Activated T-cell treated with anti-CD3 and anti-CD28 coated beads for 4 hours (primary cell): ENCODE measurements around the gene ARHGAP44.

Source experiments
- DNase-seq: peaks from one replicate; pipeline ENCODE4 v3.0.0-alpha.2; 2020

ARHGAP44 gene, protein sequence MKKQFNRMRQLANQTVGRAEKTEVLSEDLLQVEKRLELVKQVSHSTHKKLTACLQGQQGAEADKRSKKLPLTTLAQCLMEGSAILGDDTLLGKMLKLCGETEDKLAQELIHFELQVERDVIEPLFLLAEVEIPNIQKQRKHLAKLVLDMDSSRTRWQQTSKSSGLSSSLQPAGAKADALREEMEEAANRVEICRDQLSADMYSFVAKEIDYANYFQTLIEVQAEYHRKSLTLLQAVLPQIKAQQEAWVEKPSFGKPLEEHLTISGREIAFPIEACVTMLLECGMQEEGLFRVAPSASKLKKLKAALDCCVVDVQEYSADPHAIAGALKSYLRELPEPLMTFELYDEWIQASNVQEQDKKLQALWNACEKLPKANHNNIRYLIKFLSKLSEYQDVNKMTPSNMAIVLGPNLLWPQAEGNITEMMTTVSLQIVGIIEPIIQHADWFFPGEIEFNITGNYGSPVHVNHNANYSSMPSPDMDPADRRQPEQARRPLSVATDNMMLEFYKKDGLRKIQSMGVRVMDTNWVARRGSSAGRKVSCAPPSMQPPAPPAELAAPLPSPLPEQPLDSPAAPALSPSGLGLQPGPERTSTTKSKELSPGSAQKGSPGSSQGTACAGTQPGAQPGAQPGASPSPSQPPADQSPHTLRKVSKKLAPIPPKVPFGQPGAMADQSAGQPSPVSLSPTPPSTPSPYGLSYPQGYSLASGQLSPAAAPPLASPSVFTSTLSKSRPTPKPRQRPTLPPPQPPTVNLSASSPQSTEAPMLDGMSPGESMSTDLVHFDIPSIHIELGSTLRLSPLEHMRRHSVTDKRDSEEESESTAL

DNA sequence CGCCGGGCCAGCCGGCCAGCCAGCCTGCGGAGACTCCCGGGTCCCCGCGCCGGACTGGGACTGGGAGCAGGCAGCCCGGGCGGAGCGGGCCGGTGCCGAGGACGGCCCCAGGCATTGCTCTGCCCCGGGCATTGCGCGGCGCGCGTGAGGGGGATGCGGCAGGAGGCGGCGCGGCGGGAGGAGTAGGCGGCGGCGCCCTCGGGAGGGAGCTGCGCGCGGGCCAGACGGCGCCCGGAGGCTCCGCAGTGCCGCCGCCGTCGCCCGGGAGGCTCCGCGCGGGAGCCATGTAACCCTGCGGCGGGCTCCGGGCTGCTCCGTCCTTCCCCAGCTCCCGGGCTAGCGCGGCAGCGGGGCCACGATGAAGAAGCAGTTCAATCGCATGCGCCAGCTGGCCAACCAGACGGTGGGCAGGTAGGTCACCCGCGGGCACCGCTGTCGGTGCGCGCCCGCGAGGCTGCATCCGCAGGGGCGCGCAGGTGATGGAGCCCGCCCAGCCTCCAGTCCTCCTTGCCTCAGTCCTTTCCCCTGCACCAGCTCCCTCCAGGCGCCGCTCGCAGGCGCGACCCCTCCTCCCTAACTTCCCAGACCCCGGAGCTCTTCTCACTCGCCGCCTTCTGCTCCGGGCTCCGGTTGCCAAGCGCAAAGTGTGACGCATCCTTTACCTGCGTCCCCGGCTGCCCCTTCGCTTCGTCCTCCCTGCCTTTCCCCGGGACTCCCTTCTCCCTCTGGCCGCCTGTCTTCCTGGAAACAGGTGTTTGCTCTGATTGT lies at the start of gene ARHGAP44:
TSS of gene ARHGAP44 (plus strand) at position 18 of the 768 bp plus-strand sequence. CDS start at position 359, 341 bp downstream.
- DNase-seq, result no peak

DNA sequence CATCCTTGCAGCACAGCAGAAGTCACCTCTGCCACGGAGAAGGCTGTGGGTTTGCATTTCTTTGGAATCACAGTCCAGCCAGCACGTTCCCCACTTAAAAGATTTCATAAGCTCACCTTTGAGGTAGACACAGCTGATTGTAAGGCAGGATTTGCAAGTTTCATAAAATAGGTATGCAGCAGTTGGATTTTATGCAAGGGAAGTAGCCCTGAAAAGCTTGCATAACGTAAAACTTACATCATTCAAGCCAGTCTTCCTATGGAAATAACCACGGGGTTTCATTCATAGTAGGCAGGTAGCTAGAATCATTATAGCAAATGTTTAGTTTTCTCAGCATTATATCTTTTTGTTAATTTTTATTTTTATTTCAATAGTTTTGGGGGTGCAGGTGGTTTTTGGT lies 49.8 kb upstream of the ARHGAP44 start:
- DNase-seq, result no peak

DNA sequence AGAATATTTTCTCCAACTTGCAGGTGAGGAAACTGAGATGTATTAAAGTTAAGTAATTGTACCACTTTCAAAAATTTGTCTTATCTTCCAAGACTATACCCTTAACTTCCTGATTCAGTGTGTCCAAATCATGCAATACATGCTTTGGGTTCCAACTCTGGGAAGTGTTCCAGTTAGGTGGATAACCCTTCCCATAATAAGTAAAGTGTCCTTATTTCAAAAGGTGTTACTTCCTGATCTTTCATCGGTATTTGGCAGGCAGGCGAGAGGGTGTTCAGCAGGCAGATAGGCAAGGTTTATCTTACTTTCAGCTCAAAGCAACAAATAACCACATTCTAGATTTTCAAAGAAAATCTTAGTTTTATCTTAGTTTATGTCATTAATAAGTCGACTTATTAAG lies 46.3 kb upstream of the ARHGAP44 start:
- no peak for DNase-seq

DNA sequence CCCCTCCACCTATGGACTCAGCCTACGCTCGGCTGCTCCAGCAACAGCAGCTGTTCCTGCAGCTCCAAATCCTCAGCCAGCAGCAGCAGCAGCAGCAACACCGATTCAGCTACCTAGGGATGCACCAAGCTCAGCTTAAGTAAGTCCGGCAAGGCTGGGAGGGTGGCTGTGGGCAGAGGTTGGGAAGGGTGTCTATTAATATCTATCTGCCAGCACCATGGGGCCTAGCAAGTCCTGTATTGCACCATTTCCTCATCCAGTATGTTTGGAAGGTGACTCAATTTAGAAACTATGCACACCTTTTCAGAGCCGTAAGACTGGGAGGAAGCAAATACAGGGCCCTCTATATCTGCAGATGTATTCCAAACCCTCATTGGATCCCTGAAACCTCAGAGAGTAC lies 45.0 kb upstream of the ARHGAP44 start:
- no peak for DNase-seq

DNA sequence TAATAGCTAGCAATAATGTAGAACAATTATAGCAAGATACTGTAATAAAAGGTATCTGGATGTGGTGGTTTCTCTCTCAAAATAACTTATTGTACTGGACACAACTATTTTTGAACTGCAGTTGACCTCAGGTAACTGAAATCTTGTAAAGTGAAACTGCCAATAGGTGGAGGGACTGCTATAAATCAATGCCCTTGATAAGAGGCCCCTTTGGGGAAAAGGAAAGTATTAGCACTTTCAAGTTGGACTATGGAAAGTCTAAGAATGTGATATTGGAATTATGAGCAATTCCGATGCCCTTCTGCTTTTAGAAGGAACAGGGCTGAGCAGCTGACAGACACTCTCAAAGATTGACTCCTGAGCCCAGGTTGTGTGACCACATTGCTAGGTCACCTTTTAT lies 44.5 kb upstream of the ARHGAP44 start:
- DNase-seq, result no peak

DNA sequence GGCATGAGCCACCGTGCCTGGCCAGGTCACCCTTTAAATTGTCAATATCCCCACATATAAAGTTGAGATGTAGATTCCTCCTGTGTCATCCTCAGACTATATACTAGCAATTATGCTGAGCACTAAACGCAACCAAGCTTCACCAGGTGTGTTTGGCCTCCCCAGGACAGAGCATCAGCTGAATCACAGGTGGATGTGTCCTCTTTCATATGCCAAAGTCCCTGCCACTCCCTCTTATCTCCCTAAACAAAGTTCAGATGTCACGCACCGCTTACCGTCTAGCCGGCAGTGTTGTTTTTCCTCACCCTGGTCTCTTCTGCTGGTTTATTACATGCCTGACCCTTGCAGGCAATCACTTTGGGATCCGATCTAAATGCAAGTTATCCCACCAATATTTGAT lies 43.8 kb upstream of the ARHGAP44 start:
- DNase-seq, result no peak

DNA sequence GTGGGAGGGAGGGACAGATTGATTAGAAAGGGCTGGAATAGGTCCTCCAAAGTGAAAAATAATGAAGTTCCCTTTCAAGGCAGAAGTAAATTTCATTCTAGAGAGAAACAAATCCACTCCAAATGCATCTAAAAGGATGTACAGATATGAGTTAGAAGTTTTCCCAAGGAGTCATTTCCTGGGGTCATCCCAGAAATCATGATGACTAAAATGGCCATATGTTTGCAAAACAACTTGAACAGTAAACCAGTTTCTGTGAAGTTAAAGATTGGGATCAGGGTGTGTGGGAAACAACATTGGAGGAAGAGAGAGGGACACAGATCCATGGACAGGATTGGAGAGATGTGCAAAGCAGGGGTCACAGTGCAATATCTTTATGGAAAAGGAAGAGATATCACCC lies 32.5 kb upstream of the ARHGAP44 start:
- DNase-seq, result no peak

DNA sequence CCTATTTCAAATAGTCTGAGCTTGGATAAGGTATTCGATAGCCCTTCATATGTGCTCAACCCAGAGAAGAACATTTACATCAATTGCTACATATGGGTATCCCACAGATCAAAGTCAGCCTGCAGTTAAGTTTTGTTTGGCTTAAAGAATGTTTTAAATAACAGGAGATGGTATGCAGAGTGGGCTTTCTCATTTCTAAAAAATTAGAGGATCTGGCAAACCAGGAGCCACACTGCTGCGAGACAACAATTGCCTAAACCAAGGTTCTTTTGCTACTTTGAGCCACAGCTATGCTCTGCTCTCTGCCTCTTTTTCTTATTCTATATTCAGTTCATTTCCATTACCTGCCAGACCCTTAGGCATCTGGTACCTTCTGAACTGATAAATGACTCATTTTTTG lies 30.2 kb upstream of the ARHGAP44 start:
- DNase-seq, result no peak

DNA sequence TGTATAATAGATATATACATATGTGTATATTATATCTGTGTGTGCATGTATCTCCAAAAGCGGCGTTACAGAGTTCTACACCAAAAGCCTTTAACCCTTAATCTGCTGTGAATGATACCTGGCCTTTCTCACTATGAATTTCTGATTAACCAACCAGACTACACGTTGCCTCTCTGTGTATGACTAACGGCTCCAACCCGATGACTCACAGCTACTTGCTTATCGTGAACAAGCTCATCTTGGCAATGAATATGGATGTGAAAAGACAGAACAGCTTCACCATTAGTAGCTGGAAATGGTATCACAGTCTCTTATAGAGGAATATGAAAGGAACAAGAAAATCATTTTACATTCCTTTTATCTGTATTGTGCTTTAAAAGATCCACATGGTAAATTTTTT lies 23.8 kb upstream of the ARHGAP44 start:
- DNase-seq, result no peak

DNA sequence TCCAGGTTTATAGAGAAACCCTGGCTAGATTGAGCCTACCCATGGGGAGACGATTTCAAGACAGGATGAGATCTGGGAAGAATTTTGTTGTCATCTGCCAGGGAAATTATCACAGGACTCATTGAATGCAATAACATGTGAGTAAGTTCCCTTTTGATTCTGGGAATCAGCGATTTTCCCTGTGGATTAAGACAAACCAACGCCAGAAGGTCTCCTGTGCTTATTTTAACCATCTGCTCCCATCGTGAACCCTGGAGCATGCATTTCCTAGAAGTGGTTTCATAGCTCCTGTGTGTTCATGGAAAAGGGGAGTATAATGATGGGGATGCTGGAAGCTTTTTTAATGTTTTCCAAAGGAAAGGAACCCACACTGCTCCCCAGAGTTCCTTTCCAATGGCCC lies 21.0 kb upstream of the ARHGAP44 start:
- no peak for DNase-seq

DNA sequence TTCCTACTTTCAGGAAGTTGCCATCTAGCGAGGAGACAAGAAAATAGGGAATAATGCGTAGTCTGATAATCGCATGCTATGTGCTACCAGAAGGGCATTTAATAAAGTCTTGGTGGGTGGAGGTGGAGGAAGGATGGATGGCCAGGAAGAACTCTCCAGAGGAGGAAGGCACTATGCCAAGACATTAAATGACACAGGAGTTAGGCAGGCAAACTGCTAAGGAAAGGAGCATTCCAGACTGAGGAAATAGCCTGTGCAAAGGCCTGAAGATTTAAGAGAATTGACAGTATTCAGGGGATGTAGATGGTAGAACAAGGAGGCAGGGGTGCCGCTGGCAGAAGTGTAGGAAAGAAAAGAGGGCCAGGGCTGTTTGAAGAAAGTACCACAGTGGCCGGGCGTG lies 19.3 kb upstream of the ARHGAP44 start:
- no peak for DNase-seq

DNA sequence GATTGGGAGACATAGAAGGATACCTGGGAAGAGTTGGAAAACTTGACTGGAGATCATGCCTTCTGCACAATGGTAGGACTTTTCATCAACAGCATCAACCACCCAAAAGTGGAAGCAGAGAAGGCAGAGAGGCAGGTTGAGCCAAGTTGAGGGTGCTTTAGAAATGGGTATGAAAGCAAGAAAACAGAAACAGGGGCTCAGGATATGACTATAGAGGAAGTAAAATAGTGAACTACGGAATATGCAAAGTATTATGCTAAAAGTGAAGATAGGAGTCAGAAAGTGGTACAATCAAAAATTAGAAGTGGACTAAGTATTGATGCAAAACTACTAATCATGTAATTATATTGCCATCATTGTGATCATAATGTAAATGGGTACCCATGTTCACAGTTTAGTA lies 16.1 kb upstream of the ARHGAP44 start:
- DNase-seq, result no peak

DNA sequence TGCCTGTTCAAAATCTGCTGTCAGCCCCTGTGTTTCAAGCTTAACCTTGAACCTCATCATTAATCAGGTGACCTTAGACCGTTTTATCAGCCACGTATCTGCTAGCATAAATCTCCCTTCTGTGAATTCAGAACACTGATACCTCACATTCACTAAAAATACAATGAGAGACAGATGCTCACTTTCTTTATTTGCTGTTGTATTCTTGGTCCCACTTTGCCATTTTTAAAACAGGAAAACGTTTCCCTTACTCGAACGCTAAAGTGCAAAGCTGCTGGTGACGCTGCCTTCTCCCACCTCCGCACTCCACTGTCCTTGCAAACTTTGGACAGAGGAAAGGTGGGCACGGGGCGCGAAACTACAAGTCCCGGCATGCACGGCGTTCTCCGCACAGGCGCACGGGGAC lies 220 bp upstream of the ARHGAP44 start:
- DNase-seq, result no peak

DNA sequence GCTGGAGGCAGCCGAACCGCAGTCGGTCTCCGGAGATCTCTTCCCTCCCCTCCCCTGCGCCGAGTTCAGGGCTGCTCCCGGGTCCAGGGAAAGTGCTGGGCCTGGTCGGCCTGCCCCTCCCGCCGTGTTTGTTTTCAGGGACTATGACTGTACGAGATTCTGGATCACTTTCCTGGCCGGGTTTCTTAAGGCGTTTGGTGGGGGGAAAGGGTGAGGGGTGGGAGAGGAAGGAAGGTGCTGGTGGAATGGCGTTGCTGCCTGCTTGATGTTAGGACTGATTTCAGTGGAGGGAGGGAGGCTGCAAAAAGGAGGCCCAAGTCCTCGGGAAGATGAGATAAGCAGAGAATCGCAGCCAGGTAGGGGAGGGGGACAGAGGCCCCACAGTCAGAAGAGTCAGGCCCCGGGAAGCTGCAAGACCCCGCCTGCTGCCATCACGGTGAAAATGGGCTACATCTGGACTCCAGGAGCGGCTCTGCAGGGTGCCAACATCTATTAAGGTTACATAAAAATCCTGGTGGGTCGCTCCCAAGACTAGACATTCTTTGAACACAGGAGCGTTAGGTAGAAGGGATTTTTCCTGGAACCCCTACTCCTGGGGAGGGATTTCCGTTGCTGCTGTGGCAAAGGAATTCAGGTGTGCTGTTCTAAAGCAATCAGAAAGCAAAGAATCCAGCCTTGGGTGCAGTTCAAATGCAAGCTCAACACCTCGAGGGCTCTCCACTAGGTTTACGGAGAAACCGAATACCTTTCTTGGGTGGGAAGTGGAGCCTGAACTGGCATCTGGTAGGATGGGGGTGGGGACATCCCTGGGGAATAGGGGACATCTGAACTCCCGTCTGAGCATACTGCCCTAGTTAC lies 1.2 kb downstream of the ARHGAP44 start:
- no peak for DNase-seq

DNA sequence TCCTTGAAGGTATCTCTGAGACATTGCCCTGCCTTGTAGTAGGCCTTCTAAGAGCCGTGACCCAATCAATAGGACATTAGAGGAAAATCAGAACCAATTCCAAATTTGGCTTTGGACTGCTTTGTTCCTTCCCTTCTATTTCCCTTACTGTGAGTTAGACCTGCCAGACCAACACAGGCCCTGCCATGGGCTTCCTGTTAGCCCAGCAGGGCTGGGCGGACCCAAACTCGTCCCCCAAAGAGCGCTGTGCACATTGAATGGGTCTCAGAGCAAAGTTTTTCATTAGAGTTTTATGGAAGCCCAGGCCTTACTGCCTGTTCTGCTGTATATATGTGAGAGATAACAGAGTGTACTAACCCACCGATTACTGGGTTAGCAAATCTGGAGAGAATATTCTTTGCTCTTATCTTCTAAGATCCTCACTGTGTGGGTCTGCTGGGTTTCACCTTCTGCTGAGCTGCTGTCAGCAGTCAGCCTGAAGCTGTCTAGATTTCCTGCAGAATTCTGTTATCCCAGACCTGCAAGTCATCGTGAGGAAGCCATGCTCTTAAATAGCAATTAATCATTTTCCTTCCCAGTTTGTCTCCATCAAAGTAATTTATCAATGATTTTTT lies 5.7 kb downstream of the ARHGAP44 start:
- DNase-seq, result no peak

DNA sequence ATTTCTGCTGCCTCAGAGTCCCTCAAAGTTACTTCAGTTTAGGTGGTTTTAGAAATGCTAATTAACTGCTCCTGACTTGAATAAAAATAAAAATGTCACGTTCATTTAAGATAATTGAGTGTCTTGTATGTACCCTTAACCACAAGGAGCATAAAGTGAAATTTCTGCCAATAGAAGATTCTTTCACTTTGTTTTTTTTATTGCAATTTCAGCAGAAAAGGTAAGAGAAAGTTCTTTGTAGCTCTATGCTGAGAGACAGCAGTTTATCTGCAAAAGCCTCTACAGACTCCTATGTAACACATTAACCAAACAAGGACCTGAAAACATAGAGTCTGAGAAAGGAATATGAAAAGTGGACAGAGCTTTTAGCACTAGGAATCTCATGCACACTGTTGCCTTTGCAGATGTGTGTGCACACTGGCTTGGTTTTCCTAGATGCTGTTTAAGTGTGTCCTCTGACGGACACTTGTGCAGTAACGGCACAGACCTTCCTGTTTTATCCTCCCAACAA lies 11.6 kb downstream of the ARHGAP44 start:
- DNase-seq, result no peak

DNA sequence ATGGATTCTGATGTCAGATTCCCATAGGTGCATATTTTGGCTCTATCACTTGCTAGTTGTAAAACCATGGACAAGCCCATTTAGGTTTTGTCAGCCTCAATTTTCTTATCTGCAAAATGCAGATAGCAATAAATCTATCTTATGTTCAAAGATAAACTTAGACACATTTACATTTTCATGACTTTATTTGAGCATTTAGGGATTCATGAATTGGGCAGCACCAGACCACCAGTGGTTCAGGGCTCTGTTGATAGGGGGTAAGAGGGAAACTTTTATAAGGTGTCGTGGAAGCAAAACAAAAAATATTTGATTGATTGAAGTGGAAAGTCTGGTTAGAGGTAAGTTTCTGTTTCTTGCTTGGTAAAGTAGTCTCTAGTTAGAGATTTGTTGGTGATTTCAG lies 17.3 kb downstream of the ARHGAP44 start:
- no peak for DNase-seq

DNA sequence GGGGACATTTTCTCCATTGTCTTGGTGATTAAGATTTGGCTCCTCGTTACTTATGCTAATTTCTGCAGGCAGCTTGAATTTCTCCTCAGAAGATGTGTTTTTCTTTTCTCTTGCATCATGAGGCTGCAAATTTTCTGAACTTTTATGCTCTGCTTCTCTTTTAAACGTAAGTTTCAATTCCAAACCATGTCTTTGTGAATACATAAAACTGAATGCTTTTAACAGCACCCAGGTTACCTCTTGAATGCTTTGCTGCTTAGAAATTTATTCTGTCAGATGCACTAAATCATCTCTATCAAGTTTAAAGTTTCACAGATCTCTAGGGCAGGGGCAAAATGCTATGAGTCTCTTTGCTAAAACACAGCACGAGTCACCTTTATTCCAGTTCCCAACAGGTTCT lies 19.4 kb downstream of the ARHGAP44 start:
- no peak for DNase-seq

DNA sequence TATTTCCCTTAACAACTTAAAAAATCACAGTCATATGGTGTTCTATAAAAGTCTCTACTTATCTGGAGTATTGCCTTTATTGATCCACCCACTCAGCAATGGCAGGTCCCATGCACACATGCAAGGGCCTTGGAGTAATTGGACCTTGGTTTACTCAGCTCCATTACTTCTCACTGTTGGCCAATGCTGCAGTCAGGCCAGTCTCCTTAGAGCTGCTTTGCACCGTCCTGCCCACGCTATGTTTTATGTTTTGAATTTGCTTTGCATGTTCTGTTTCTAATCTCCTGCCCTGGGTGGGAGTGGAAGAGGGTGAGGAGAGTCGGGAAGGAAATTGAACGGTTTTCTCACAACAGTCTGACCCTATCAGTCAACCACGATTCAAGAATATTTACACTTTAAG lies 23.6 kb downstream of the ARHGAP44 start:
- DNase-seq, result no peak

DNA sequence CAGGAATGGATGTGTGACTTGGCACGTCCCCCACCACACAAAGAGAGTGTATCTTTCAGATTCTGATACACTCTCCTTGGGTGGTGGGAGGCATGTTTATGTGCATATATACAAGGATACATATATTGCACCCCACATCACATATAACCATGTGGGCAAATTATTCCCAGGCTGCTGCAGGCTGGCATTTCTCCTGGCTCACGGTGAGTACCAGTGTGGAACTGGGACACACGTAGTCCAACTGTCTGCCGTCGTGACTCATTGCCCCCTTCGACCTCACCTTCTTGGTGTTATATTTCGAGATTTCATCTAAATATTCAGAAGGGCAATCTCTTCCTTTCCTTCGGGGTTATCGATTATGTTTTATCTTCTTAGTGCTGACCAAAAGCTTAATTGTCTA lies 24.4 kb downstream of the ARHGAP44 start:
- DNase-seq, result no peak

DNA sequence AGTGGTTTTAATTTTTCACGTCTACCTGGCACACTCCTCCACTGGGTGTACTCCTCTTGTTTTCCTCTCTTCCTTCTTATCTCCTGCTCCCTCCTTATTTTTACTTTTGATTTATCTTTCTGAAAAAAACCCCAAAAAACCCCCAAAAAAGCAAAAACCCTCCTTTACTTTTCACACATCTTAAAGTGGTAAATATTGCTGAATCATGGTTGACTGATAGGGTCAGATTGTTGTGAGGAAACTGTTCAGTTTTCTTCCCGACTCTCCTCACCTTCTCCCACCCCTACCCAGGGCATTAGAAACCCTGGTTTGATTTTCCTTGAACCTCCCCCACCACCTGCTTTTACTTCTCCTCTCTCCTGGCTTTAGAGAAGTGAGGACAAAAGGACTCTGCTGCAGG lies 25.4 kb downstream of the ARHGAP44 start:
- DNase-seq, result no peak

DNA sequence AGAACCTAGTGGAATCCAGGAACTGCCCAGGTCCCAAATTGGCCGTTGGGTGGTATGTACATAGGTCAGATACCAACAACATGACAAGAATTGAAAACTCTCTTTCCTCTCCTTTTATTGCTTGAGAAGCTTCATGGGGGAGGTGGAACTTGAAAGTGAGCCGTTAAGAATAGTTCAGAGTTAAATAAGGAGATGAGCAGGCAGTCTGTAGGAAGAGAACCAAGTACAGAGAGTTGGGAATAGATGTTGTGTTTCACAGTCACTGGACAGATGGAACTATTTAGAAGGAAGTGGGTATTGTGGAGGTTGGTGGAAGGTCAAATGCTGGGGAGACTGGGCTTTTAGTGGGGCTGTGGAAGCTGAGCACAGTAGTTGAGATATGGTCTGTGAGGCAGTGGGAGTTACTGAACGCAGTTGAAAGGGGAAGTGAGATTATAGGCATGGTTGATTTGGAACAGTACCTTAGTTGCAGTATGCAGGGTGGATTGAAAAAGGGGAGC lies 26.4 kb downstream of the ARHGAP44 start:
- no peak for DNase-seq
